CD4-positive, alpha-beta T cell treated with Interleukin-17A for 4 hours (primary cell): ENCODE results near the gene RMI2.

Experiments used
- DNase-seq: peaks from one replicate; pipeline ENCODE4 v3.0.0-alpha.2; 2020; ENCODE audit warnings: mixed read lengths

RMI2 gene

GRCh38 chr16:11310634-11310977 lies 34.7 kb upstream of the RMI2 start:
- DNase-seq = no peak

- peak; percentile 51 for DNase-seq
Observed at GRCh38 chr16:11310997-11311561, 34.2 kb upstream of the RMI2 start.

GRCh38 chr16:11312718-11313492 lies 32.4 kb upstream of the RMI2 start:
- peak; percentile 41 for DNase-seq

GRCh38 chr16:11313493-11314308 lies 31.6 kb upstream of the RMI2 start:
- DNase-seq = no peak

GRCh38 chr16:11314309-11314894 lies 30.9 kb upstream of the RMI2 start:
- DNase-seq = no peak

- DNase-seq = no peak
Observed at GRCh38 chr16:11315510-11315909, 29.7 kb upstream of the RMI2 start.

- no peak for DNase-seq
Observed at GRCh38 chr16:11316331-11317015, 28.8 kb upstream of the RMI2 start.

- DNase-seq = no peak
Observed at GRCh38 chr16:11318817-11319216, 26.4 kb upstream of the RMI2 start.

- DNase-seq = no peak
Observed at GRCh38 chr16:11319529-11320146, 25.6 kb upstream of the RMI2 start.

GRCh38 chr16:11320170-11320569 lies 25.1 kb upstream of the RMI2 start:
- no peak for DNase-seq

GRCh38 chr16:11321662-11322061 lies 23.6 kb upstream of the RMI2 start:
- no peak for DNase-seq

- DNase-seq = no peak
Observed at GRCh38 chr16:11322823-11323222, 22.4 kb upstream of the RMI2 start.

GRCh38 chr16:11323551-11324336 lies 21.5 kb upstream of the RMI2 start:
- no peak for DNase-seq

GRCh38 chr16:11325404-11326083 lies 19.7 kb upstream of the RMI2 start:
- no peak for DNase-seq

GRCh38 chr16:11326084-11326736 lies 19.0 kb upstream of the RMI2 start:
- no peak for DNase-seq

- DNase-seq = no peak
Observed at GRCh38 chr16:11326737-11327276, 18.5 kb upstream of the RMI2 start.

GRCh38 chr16:11327277-11328171 lies 17.7 kb upstream of the RMI2 start:
- DNase-seq = no peak

- DNase-seq = peak; percentile 70
Observed at GRCh38 chr16:11328172-11329070, 16.8 kb upstream of the RMI2 start.
